Measurements from ENCODE around the gene KIAA0232.

KIAA0232 gene

GRCh38 chr4:6913350-6913905 is 130.9 kb downstream of the KIAA0232 start:
- ATAC-seq (ENCODE audit: insufficient read depth, low read depth) (no peak), DNase-seq (no peak)
- peaks cover 47% of the 10 kb centered on the region for H4K20me1 ChIP-seq (ENCODE audit: insufficient read depth, low read length)
- H3K4me3 ChIP-seq (ENCODE audit: low read depth in 1 of 2, low read length in 2 of 2) = no peak overlapping the region
- no peak overlapping the region for H3K9ac ChIP-seq (ENCODE audit: low read depth, low read length)
- no peak overlapping the region for H2AFZ ChIP-seq (ENCODE audit: low read depth, low read length)
- peaks cover 21% of the 10 kb centered on the region for H3K4me1 ChIP-seq (ENCODE audit: insufficient read depth, low read length)
- H3K9me3 ChIP-seq (ENCODE audit: insufficient read depth, low read length, severe bottlenecking) = no peaks in the 10 kb centered on the region
- no peak overlapping the region for H3K27ac ChIP-seq (ENCODE audit: low read length)
- H3K4me2 ChIP-seq (ENCODE audit: insufficient read depth, low read length) = no peak overlapping the region
- peaks cover 64% of the 10 kb centered on the region for H3K79me2 ChIP-seq (ENCODE audit: insufficient read depth, low read length)
- no peaks in the 10 kb centered on the region for H3K27me3 ChIP-seq (ENCODE audit: insufficient read depth, low read length, poor library complexity)
- H3K36me3 ChIP-seq (ENCODE audit: insufficient read depth, low read length) = no peaks in the 10 kb centered on the region
- TF ChIP-seq, protein P1, sequence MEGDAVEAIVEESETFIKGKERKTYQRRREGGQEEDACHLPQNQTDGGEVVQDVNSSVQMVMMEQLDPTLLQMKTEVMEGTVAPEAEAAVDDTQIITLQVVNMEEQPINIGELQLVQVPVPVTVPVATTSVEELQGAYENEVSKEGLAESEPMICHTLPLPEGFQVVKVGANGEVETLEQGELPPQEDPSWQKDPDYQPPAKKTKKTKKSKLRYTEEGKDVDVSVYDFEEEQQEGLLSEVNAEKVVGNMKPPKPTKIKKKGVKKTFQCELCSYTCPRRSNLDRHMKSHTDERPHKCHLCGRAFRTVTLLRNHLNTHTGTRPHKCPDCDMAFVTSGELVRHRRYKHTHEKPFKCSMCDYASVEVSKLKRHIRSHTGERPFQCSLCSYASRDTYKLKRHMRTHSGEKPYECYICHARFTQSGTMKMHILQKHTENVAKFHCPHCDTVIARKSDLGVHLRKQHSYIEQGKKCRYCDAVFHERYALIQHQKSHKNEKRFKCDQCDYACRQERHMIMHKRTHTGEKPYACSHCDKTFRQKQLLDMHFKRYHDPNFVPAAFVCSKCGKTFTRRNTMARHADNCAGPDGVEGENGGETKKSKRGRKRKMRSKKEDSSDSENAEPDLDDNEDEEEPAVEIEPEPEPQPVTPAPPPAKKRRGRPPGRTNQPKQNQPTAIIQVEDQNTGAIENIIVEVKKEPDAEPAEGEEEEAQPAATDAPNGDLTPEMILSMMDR (IDR thresholded peaks at IDR 0.05; ENCODE audit: borderline replicate concordance, extremely low read depth, low read length, poor library complexity, severe bottlenecking) = no peak
- no peak for TF ChIP-seq EZH2 (IDR thresholded peaks at IDR 0.05; ENCODE audit: borderline replicate concordance, low read depth, low read length, severe bottlenecking)

GRCh38 chr4:6914448-6914847 is 131.9 kb downstream of the KIAA0232 start:
- Histone ChIP-seq H3K27ac (ENCODE audit: low read length) (no peak overlapping the region), H3K79me2 (ENCODE audit: insufficient read depth, low read length) (peaks cover 69% of the 10 kb centered on the region), H3K9ac (ENCODE audit: low read depth, low read length) (no peak overlapping the region), H3K9me3 (ENCODE audit: insufficient read depth, low read length, severe bottlenecking) (no peaks in the 10 kb centered on the region), H3K4me3 (ENCODE audit: low read depth in 1 of 2, low read length in 2 of 2) (no peak overlapping the region), H3K4me1 (ENCODE audit: insufficient read depth, low read length) (peaks cover 16% of the 10 kb centered on the region), H2AFZ (ENCODE audit: low read depth, low read length) (no peak overlapping the region), H3K27me3 (ENCODE audit: insufficient read depth, low read length, poor library complexity) (no peaks in the 10 kb centered on the region), H3K36me3 (ENCODE audit: insufficient read depth, low read length) (no peaks in the 10 kb centered on the region), H4K20me1 (ENCODE audit: insufficient read depth, low read length) (peaks cover 48% of the 10 kb centered on the region), H3K4me2 (ENCODE audit: insufficient read depth, low read length) (no peak overlapping the region)
- TF ChIP-seq EZH2 (IDR thresholded peaks at IDR 0.05; ENCODE audit: borderline replicate concordance, low read depth, low read length, severe bottlenecking) = no peak
- TF ChIP-seq, protein P1 (IDR thresholded peaks at IDR 0.05; ENCODE audit: borderline replicate concordance, extremely low read depth, low read length, poor library complexity, severe bottlenecking) = no peak
- ATAC-seq (ENCODE audit: insufficient read depth, low read depth) (no peak), DNase-seq (no peak)

GRCh38 chr4:6915041-6916005 is 132.8 kb downstream of the KIAA0232 start:
- DNase-seq (no peak), ATAC-seq (ENCODE audit: insufficient read depth, low read depth) (no peak)
- Histone ChIP-seq H3K4me2 (ENCODE audit: insufficient read depth, low read length) (no peak overlapping the region), H2AFZ (ENCODE audit: low read depth, low read length) (no peak overlapping the region), H3K27me3 (ENCODE audit: insufficient read depth, low read length, poor library complexity) (no peaks in the 10 kb centered on the region), H3K9ac (ENCODE audit: low read depth, low read length) (no peak overlapping the region), H3K36me3 (ENCODE audit: insufficient read depth, low read length) (no peaks in the 10 kb centered on the region), H3K9me3 (ENCODE audit: insufficient read depth, low read length, severe bottlenecking) (no peaks in the 10 kb centered on the region), H3K4me1 (ENCODE audit: insufficient read depth, low read length) (peaks cover 13% of the 10 kb centered on the region), H3K27ac (ENCODE audit: low read length) (no peak overlapping the region), H3K79me2 (ENCODE audit: insufficient read depth, low read length) (peaks cover 69% of the 10 kb centered on the region), H3K4me3 (ENCODE audit: low read depth in 1 of 2, low read length in 2 of 2) (no peak overlapping the region), H4K20me1 (ENCODE audit: insufficient read depth, low read length) (peaks cover 47% of the 10 kb centered on the region)
- TF ChIP-seq EZH2 (IDR thresholded peaks at IDR 0.05; ENCODE audit: borderline replicate concordance, low read depth, low read length, severe bottlenecking) = no peak
- TF ChIP-seq, protein P1 (IDR thresholded peaks at IDR 0.05; ENCODE audit: borderline replicate concordance, extremely low read depth, low read length, poor library complexity, severe bottlenecking) = no peak
